AG09319 (cell line): Measurements from ENCODE around the gene NDUFS3.
"Not testable (repeated sequence)": the region's sequence is repeated elsewhere in the genome, so short reads cannot be mapped to it uniquely, and the experiment has no call there.

Experiments used
- DNase-seq: peaks from one replicate; pipeline ENCODE4 v3.0.0-alpha.2; 2010; ENCODE audit warnings: low read depth; ENCODE audit errors: extremely low read depth
- TF ChIP-seq, protein P1 (sequence below): IDR thresholded peaks from 2 replicates; pipeline ENCODE4 v1.5.1; 2011; ENCODE audit warnings: low read depth, mild to moderate bottlenecking, inconsistent platforms, low read length, moderate library complexity

The NDUFS3 gene

DNA sequence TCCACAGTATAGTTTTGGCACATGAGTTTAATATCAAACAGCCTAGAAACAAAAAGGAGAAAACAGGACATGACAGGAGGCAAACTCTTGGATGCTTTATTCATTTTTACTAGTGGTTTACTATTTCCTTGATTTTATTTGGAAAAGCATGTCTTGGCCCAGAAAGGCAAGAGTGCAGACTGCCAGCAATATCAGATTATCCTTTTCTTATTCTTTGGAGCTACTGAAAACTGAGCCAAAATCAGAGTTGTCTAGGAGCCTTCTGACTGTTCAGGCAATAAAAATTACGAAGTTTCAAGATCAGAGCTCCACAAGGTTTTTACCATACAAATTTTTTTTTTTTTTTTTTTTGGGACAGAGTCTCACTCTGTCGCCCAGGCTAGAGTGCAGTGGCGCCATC lies 42.0 kb upstream of the NDUFS3 start:
- no peak for DNase-seq
- TF ChIP-seq, protein P1, sequence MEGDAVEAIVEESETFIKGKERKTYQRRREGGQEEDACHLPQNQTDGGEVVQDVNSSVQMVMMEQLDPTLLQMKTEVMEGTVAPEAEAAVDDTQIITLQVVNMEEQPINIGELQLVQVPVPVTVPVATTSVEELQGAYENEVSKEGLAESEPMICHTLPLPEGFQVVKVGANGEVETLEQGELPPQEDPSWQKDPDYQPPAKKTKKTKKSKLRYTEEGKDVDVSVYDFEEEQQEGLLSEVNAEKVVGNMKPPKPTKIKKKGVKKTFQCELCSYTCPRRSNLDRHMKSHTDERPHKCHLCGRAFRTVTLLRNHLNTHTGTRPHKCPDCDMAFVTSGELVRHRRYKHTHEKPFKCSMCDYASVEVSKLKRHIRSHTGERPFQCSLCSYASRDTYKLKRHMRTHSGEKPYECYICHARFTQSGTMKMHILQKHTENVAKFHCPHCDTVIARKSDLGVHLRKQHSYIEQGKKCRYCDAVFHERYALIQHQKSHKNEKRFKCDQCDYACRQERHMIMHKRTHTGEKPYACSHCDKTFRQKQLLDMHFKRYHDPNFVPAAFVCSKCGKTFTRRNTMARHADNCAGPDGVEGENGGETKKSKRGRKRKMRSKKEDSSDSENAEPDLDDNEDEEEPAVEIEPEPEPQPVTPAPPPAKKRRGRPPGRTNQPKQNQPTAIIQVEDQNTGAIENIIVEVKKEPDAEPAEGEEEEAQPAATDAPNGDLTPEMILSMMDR, result no peak

DNA sequence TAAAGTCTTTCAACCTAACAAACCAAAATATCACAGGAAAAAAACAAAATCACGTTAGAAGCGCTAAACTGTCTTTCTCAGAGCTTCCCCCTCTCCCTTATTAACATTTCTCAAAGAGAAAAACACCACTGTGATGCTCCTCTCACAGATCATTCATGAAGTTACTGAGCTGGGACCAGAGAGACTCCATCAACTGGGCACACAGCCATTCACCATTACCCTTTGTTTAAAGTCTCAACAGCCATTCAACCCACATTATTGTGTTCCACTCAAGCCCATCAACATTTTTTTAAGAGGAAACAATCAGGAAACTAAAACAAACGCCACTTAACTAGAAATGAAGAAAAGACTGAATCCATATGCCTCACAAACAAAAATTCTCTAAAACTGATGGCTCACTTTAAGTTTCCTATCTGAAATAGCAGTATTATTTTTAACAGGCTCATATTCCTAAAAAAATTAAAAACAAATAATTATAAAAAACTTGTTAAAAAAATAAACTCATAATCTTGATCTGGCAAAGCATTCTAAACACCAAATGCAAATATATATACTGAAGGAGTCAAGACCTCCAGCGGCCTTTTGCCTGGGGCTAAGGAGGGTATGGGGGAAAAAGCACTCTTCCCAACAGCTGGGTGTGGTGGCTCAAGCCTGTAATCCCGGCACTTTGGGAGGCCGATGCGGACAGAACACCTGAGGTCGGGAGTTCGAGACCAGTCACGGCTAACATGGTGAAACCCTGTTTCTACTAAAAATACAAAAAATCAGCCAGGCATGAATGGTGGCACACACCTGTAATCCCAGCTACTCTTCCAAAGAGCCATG lies 39.9 kb upstream of the NDUFS3 start:
- DNase-seq, result no peak
- TF ChIP-seq, protein P1, result no peak

DNA sequence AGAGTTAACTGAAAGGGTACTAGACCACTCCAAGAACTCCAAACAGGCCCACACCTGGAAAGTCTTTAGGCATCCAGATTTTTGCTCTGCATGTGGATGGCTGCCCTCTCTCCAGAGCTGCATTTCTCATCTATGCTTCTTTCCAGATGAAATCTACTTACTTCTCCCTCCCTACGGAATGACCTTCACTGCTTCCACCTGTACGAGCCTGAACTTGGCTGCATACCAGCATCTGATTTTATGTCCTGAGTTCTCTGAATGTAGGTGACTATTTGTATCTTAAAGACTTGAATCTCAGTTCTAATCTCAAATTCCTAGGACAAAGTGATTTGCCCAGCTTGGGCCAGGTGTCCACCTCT lies 39.2 kb upstream of the NDUFS3 start:
- TF ChIP-seq, protein P1, result no peak
- DNase-seq, result no peak

DNA sequence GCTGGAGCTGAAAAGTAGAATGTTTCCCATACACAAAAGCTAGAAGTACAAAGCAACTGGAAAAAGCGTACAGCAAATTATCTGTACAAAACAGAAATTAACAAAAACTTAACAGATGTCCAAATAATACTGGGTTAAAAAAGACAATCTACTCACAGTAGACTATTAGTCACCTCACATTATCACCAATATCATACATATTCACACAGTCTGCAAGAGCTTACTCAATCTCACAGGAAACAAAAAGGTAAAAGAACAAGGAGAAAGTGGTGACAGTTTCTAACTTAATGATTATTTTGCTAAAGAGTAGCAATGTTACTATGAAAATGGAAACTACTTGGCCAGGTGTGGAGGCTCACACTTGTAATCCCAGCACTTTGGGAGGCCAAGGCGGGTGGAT lies 37.8 kb upstream of the NDUFS3 start:
- DNase-seq, result no peak
- TF ChIP-seq, protein P1, result no peak

DNA sequence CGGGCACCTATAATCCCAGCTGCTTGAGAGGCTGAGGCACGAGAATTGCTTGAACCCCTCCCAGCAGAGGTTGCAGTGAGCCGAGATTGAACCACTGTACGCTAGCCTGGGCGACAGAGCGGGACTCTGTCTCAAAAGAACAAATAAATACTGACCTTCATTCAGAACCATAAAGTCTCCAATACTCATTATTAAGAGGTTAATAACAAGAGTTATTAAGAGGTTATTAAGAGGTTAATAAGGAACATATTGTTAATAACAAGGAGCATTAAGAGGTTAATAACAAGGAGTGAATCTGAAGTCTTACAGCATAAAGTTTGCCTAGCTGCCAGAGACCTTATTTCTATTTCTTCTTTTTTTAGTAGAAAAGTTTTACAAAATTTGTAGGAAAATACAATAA lies 33.6 kb upstream of the NDUFS3 start:
- DNase-seq, result no peak
- TF ChIP-seq, protein P1, result no peak

DNA sequence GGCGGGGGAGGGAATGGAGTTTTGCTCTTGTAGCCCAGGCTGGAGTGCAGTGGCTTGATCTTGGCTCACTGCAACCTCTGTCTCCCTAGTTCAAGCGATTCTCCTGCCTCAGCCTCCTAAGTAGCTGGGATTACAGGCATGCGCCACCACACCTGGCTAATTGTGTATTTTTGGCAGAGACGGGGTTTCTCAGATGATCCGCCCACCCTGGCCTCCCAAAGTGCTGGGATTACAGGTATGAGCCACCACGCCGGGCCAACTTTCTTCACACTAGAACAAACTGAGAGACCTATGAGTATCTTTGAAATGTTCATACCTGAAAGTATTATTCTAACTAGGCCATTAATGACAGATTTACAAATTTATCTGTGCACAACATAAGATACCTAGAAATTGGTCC lies 32.6 kb upstream of the NDUFS3 start:
- not testable (repeated sequence) for DNase-seq

DNA sequence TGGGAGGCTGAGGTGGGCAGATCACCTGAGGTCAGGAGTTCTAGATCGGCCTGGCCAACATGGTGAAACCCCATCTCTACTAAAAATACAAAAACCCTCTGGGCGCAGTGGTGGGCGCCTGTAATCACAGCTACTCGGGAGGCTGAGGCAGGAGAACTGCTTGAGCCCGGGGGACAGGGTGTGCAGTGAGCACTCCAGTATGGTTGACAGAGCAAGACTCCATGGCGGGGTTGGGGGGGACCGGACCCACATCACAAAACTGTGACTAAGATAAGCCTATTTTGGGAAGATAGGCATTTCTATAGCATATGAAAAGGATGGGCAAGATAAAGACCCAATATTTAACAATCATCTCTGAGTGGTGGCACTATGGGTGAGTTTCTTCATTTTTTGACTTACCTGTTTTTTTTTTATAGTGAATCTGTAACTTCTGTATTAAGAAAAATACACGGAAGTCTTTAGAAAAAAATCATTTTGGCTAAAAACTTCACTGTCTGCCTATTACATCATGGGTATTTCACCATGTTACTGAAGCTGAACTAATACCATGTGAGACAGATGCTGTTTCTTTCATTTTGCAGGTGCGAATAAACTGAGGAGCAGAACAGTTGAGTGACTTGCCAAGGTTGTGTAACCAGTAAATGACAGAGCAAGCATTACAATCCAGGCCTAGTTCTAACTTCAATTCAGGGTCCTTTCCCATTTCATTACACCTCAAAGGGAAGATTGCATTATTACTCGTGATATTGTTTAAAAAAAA lies 28.4 kb upstream of the NDUFS3 start:
- DNase-seq, result no peak
- TF ChIP-seq, protein P1, result no peak
